NOMO-1 treated with DMSO at 0.1 percent for 48 hours (cell line): ENCODE results near the gene CACNA2D3.

ENCODE experiments used
- DNase-seq: peaks from one replicate; lab custom pipeline; 2025; ENCODE audit not compliant: unreplicated experiment; lab: John Stamatoyannopoulos, UW

The CACNA2D3 gene

GRCh38 chr3:54713031-54713430, 590.7 kb downstream of the CACNA2D3 start:
- DNase-seq = no peak

DNA sequence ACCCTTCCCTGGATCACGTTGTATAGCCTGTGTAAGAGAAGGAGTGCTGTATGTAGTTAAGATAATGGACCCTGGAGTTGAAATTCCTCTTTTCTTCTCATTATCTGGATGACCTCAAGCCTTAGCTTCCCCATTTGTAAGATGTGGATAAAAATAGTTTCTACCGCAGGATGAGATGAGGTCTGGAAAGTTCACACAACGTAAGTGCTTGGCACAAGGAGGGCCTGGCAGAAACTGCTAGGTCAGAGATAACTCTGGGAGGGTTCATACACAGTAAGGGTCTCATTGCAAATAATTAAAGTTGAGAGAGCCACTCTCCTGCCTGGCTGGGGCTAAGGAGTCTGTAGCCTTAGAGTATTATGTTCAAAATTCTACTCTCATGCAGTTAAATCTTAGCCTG, 591.1 kb downstream of the CACNA2D3 start:
- no peak for DNase-seq

GRCh38 chr3:54714035-54714434, 591.7 kb downstream of the CACNA2D3 start:
- DNase-seq = no peak

- no peak for DNase-seq
Measured at GRCh38 chr3:54717506-54717905, 595.2 kb downstream of the CACNA2D3 start.

DNA sequence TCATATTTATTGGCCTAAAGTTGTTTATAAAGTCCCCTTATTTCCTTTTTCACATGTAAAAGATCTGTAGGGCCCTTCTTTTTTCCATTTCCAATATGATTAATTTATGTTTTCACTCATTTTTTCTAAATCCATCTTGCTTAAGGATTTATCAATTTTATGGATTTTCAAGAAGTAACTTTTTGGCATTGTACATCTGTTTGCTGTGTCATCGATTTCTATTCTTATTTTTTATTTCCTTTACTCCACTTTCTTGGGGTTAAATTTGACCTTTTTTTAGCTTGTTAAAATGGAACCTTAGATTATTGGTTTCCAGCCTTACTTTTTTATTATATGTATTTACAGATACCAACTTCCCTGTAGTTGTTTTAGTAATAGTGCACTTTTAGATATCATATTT, 597.6 kb downstream of the CACNA2D3 start:
- no peak for DNase-seq

GRCh38 chr3:54720604-54721003, 598.3 kb downstream of the CACNA2D3 start:
- DNase-seq = no peak

DNA sequence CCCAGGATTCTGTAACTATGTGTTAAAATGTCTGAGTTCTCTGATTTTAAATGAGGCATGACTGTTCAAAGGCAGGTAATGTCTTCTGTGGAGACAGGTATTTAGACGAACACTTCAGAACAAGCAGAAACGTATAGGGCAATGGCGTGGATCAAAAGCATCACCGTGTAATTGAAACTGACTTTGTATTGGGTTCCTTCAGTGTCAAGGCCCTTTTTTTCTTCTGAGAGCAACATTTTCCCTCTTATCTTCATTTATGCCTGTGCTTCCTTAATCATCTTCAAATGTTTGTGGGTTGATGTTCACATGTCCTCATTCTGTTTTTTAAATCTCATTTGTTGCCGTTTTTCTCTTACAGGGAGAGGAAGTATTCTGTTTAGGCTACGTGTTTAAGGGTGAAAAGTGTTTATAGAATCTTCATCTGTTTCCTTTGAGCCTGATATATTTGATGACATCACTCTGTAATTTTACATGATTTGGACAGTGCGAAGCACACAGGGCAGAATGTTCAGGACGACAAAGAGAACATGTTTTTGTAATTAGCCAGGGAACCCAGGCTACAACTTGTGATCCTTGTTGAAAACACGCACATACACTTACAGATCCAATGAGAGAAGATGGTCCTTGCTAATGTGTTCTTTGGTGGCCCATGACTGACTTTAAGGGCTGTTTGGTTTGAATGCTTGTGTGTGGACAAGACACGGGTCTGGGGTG, 609.5 kb downstream of the CACNA2D3 start:
- DNase-seq = no peak

DNA sequence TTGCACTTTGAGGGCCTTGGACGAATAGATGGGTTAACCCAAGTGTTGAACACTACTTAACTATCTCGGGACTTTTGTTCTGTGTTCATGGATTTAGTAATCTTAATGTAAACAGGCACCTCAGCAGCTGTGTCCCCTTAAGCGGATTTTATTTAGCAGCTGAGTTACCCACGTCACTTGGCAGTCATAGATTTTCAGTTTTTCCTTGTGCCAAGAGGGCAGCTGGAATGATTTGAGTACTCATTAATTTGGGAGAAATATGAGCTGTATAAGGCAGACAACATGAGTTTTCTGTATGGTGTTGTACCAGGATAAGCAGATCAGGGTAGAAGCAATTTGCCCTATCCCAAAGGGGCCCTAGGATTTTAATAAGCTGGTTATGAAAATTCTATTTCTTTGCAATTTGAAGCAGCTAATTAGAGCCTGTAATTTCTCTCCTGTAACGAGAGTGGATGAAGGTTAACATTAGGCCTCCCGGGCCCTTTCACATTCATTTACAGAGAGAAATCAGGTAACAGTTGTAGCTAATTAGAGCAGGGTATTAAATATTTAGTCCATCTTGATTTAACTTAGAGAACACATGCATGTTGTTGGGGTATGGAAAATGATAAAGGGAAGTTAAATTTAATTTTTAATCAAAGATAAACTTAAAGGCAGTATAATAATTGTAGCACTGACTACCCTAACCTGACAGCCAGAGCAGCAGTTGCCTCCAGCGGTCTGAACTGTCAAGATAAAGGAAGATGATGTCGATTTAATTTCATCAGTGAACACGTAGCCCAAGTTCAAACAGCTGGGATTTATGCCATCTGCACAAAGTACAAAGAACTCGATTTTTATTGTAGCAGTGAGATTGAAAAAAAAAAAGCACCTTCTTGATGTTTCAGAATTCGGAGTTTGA, 611.0 kb downstream of the CACNA2D3 start:
- DNase-seq = no peak

GRCh38 chr3:54736459-54736858, 614.1 kb downstream of the CACNA2D3 start:
- DNase-seq = no peak

GRCh38 chr3:54743755-54744154, 621.4 kb downstream of the CACNA2D3 start:
- DNase-seq = no peak

GRCh38 chr3:54744291-54744690, 621.9 kb downstream of the CACNA2D3 start:
- DNase-seq = no peak

DNA sequence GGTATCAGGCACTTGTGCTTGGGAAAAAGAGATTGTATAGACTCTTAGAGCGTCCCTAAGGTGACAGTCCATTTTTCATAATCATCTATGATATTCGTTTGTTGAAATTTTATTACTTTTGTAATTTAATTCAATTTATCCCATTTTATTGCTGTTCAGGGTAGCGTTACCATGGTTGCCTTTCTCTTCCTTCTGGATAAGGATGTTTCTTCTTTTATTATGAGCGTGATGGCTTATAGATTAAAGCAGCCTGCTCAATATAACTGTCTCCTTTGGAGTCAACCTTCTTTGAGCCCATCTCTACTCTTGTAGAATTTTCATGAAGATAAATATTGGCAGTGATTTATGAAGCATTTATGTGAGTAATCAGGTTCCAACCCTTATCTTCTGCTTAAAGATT, 623.5 kb downstream of the CACNA2D3 start:
- no peak for DNase-seq

GRCh38 chr3:54746722-54747121, 624.4 kb downstream of the CACNA2D3 start:
- no peak for DNase-seq

DNA sequence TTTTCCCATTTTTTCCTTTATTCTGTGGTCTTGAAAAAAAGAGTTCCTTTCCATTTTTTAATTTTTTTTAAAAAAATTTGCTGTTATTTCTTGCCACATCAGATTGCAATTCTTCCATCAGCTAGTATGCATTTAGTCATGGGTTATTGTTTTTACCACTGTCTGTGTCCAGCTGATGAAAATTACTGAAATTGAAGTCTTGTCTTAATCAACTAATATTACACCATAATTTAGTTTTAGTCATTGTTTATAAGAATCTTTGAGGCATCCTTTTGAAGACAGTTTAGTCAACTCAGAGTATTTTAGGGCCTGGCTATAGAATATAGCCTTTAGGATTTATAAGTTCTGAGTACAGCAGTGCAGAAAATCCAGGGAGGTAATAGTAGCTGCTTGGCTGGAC, 633.4 kb downstream of the CACNA2D3 start:
- DNase-seq = no peak

DNA sequence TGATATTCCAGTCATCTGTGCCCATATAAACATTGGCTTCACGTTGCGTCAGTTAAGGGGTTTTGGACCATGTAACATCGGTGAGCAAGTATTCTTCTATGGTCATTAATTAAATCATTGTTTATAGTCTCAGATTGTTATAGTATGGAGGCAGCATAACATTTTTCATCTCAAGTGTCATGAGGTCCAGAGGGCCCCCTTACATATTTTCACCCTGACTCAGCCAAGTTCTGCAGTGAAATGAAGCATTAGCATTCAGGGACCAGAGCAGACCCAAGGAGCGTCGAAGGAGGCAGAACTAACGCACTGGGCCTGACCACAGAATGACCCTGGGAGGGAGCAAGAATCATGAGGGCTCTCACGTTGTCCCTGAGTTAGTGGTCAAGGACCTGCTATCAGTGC, 634.0 kb downstream of the CACNA2D3 start:
- DNase-seq = no peak

GRCh38 chr3:54758461-54758860, 636.1 kb downstream of the CACNA2D3 start:
- no peak for DNase-seq

GRCh38 chr3:54759166-54759565, 636.8 kb downstream of the CACNA2D3 start:
- no peak for DNase-seq

DNA sequence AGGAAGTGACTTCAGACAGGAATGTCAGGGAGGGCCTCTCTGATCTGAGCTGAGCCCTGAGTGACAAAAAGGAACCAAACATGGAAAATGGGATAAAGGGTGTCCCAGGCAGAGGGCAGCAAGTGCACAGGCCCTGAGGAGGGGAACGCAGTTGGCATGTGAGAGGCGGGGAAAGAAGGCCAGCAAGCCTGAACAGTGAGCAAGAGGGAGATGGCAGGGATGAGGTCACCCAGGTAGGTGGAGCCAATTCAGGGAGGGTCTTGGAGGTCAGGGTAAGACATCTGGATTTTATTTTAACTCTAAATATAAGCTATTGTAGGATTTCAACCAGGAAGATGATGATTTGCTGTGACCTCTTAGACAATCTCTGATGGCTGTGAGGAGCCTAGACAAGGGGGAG, 637.8 kb downstream of the CACNA2D3 start:
- DNase-seq = no peak

- no peak for DNase-seq
Measured at GRCh38 chr3:54761637-54762036, 639.3 kb downstream of the CACNA2D3 start.

DNA sequence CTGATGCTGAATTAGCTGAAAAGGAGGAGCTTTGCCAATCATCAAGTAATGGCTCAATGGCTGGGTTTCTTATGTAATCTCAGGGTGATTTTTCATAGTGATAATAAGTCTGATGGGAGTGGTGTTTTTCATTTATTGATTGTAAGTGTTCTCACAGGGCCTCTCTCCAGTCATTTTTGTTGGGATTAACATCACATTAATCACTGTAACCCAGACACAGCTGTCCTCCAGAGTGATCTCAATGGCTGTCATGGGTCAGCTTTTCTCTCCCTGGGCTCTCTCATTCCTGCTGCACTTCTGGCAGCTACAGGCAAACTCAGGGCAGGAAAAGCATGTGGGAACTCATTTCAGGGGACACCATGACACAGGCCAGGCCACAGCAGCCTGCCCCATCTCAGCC, 642.6 kb downstream of the CACNA2D3 start:
- DNase-seq = no peak

- DNase-seq = no peak
Measured at GRCh38 chr3:54771050-54771449, 648.7 kb downstream of the CACNA2D3 start.

DNA sequence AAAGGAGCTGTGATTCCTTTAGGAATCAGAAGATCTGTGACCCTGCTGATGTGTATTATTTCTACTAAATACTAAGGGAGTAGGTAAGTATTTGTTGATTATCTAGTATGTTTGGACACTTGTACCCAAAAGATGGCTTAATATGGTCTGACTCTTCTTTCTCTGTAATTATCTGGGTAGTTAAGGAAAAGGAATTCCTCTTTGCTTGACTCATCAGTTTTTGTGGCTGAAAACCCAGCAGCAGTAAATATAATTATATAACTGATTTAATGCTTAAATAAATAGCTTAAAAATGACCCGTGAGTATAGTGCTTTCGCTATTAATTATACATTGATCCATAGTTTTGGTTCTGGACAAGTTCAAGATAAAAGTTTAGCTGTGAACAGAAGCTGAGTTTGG, 649.7 kb downstream of the CACNA2D3 start:
- DNase-seq = no peak
